ENCODE measurements around the gene LYRM2.

- TF ChIP-seq POLR2A (IDR thresholded peaks at IDR 0.05; ENCODE audit: low read length) (no peak), GATA1 (IDR thresholded peaks at IDR 0.05; ENCODE audit: low read depth, low read length) (no peak)
Observed at GRCh38 chr6:89530982-89531381, 107.6 kb downstream of the LYRM2 start.

Measured in erythroblast (primary cell).